GM03348 (cell line): Measurements from ENCODE around the gene TCEA2.

ENCODE experiments used
- DNase-seq: peaks from one replicate; pipeline ENCODE4 v3.0.0; 2012; ENCODE audit warnings: low spot score

Gene TCEA2

GRCh38 chr20:64065062-64065973 is 2.3 kb downstream of the TCEA2 start:
- no peak for DNase-seq

- peak; percentile 69 for DNase-seq
Observed at GRCh38 chr20:64065974-64066343, 3.0 kb downstream of the TCEA2 start.

GRCh38 chr20:64067005-64067632 is 4.1 kb downstream of the TCEA2 start:
- DNase-seq, result no peak

- no peak for DNase-seq
Observed at GRCh38 chr20:64067733-64068307, 4.8 kb downstream of the TCEA2 start.

- DNase-seq, result no peak
Observed at GRCh38 chr20:64068386-64069208, 5.6 kb downstream of the TCEA2 start.

GRCh38 chr20:64069209-64069613 is 6.2 kb downstream of the TCEA2 start:
- no peak for DNase-seq

GRCh38 chr20:64069614-64070243 is 6.7 kb downstream of the TCEA2 start:
- DNase-seq, result peak; percentile 63

- DNase-seq, result no peak
Observed at GRCh38 chr20:64070244-64070993, 7.4 kb downstream of the TCEA2 start.

- DNase-seq, result no peak
Observed at GRCh38 chr20:64071341-64072332, 8.6 kb downstream of the TCEA2 start.

GRCh38 chr20:64072498-64073063 is 9.6 kb downstream of the TCEA2 start:
- DNase-seq, result no peak

GRCh38 chr20:64073476-64074183 is 10.6 kb downstream of the TCEA2 start:
- no peak for DNase-seq

- DNase-seq, result no peak
Observed at GRCh38 chr20:64074184-64074789, 11.3 kb downstream of the TCEA2 start.

GRCh38 chr20:64074963-64075362 is 12.0 kb downstream of the TCEA2 start:
- no peak for DNase-seq

- no peak for DNase-seq
Observed at GRCh38 chr20:64075556-64075955, 12.6 kb downstream of the TCEA2 start.

- DNase-seq, result no peak
Observed at GRCh38 chr20:64076061-64076997, 13.3 kb downstream of the TCEA2 start.

GRCh38 chr20:64077094-64077493 is 14.1 kb downstream of the TCEA2 start:
- no peak for DNase-seq

- no peak for DNase-seq
Observed at GRCh38 chr20:64077541-64077875, 14.5 kb downstream of the TCEA2 start.
